SK-N-MC (cell line): ENCODE measurements around the gene TXNRD2.

ENCODE experiments used
- EZH2 ChIP-seq: fragments of 200-600 bp; sonication (generic); IDR thresholded peaks from one replicate; pipeline ENCODE4 v1.6.1; 2017; ENCODE audit warnings: antibody characterized with exemption
- FOXP2 ChIP-seq: optimal IDR thresholded peaks from 2 replicates; pipeline ENCODE3; 2011; ENCODE audit warnings: mild to moderate bottlenecking, moderate library complexity; ENCODE audit not compliant: insufficient read depth; ENCODE audit errors: extremely low read length, control extremely low read depth
- POLR2AphosphoS5 ChIP-seq: IDR thresholded peaks from 2 replicates; pipeline ENCODE4 v1.6.1; 2012; ENCODE audit warnings: mild to moderate bottlenecking, low read depth, low read length, borderline replicate concordance

DNA sequence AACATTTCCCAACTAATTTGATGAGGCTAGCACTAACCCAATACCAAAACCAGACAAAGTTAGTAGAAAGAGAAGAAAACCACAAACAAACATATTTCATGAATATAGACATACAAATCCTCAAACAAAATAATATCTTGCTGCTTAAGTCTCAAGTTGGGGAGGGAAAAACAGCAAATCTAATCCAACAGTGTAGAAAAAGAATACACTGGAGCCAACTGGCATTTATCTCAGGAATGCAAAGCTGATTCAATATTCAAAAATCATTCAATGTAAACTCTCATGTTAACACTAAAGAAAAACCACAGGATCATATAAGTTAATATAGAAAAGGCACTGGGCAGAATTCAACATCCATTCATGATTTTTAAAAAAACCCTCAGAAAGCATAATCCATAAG is 105.1 kb downstream of the TXNRD2 start:
- TF ChIP-seq EZH2 (no peak), POLR2AphosphoS5 (no peak), FOXP2 (no peak)
